ENCODE data around the gene MS4A6E. TPM values are rescaled to one million over a fixed set of nuclear protein-coding genes. Genes with fewer than 3 reads are reported as not detected.
"Not testable (repeated sequence)": the region's sequence is repeated elsewhere in the genome, so short reads cannot be mapped to it uniquely, and the experiment has no call there.

Gene MS4A6E
- total RNA-seq, 1 experiment from 2014 or later = not detected

GRCh38 chr11:60357771-60358170, 30.7 kb downstream of the MS4A6E start:
- Mint-ChIP-seq H3K27ac (ENCODE audit: unreplicated experiment) (no peak overlapping the region), H3K4me3 (ENCODE audit: low read depth, unreplicated experiment) (no peak overlapping the region), H3K9me3 (ENCODE audit: low read depth, unreplicated experiment) (no peaks in the 10 kb centered on the region), H3K27me3 (ENCODE audit: unreplicated experiment) (no peaks in the 10 kb centered on the region), H3K4me1 (ENCODE audit: low read depth, unreplicated experiment) (no peaks in the 10 kb centered on the region), H3K36me3 (ENCODE audit: insufficient read depth, unreplicated experiment) (no peaks in the 10 kb centered on the region)
- intact Hi-C loops (cut with micrococcal nuclease; ENCODE audit: unreplicated experiment) = no loop called here
- CTCF ChIA-PET = no interaction called here
- TF ChIP-seq CTCF (IDR thresholded peaks at IDR 0.05; ENCODE audit: unreplicated experiment) = no peak
- BruUV-seq (replicated peaks) = no TSS peak
- no peak for DNase-seq

- no peak for DNase-seq
- intact Hi-C loops (cut with micrococcal nuclease; ENCODE audit: unreplicated experiment) = no loop called here
- no TSS peak for BruUV-seq (replicated peaks)
- CTCF ChIA-PET = no interaction called here
- no peak overlapping the region for H3K4me3 Mint-ChIP-seq (ENCODE audit: low read depth, unreplicated experiment)
- H3K9me3 Mint-ChIP-seq (ENCODE audit: low read depth, unreplicated experiment) = no peaks in the 10 kb centered on the region
- no peak for TF ChIP-seq CTCF (IDR thresholded peaks at IDR 0.05; ENCODE audit: unreplicated experiment)
- H3K36me3 Mint-ChIP-seq (ENCODE audit: insufficient read depth, unreplicated experiment) = no peaks in the 10 kb centered on the region
- H3K27me3 Mint-ChIP-seq (ENCODE audit: unreplicated experiment) = peaks cover 23% of the 10 kb centered on the region
- no peak overlapping the region for H3K27ac Mint-ChIP-seq (ENCODE audit: unreplicated experiment)
- H3K4me1 Mint-ChIP-seq (ENCODE audit: low read depth, unreplicated experiment) = no peaks in the 10 kb centered on the region
Observed at GRCh38 chr11:60360621-60361020, 33.6 kb downstream of the MS4A6E start.

- BruUV-seq (replicated peaks) = no TSS peak
- H3K4me1 Mint-ChIP-seq (ENCODE audit: low read depth, unreplicated experiment) = no peaks in the 10 kb centered on the region
- peaks cover 23% of the 10 kb centered on the region for H3K27me3 Mint-ChIP-seq (ENCODE audit: unreplicated experiment)
- no peaks in the 10 kb centered on the region for H3K36me3 Mint-ChIP-seq (ENCODE audit: insufficient read depth, unreplicated experiment)
- intact Hi-C loops (cut with micrococcal nuclease; ENCODE audit: unreplicated experiment) = no loop called here
- H3K9me3 Mint-ChIP-seq (ENCODE audit: low read depth, unreplicated experiment) = no peaks in the 10 kb centered on the region
- CTCF ChIA-PET = interaction anchor here (1.9 kb wide), 1 partner anchor 257 kb away, joined by 13 read pairs; no protein-coding TSS in a partner anchor
- H3K4me3 Mint-ChIP-seq (ENCODE audit: low read depth, unreplicated experiment) = no peak overlapping the region
- no peak for DNase-seq
- TF ChIP-seq CTCF (IDR thresholded peaks at IDR 0.05; ENCODE audit: unreplicated experiment) = no peak
- H3K27ac Mint-ChIP-seq (ENCODE audit: unreplicated experiment) = no peak overlapping the region
Observed at GRCh38 chr11:60362241-60362640, 35.2 kb downstream of the MS4A6E start.

- intact Hi-C loops (cut with micrococcal nuclease; ENCODE audit: unreplicated experiment) = loop anchor here (1.0 kb wide), 2 partner anchors 122 to 254 kb away; no protein-coding TSS in a partner anchor
- peak; percentile 61 for DNase-seq
- H3K9me3 Mint-ChIP-seq (ENCODE audit: low read depth, unreplicated experiment) = no peaks in the 10 kb centered on the region
- peaks cover 23% of the 10 kb centered on the region for H3K27me3 Mint-ChIP-seq (ENCODE audit: unreplicated experiment)
- peak; percentile 57 for TF ChIP-seq CTCF (IDR thresholded peaks at IDR 0.05; ENCODE audit: unreplicated experiment)
- no peak overlapping the region for H3K4me3 Mint-ChIP-seq (ENCODE audit: low read depth, unreplicated experiment)
- no TSS peak for BruUV-seq (replicated peaks)
- CTCF ChIA-PET = interaction anchor here (0.6 to 1.9 kb wide), 11 partner anchors 19 to 255 kb away, joined by 3 to 13 read pairs (median 5); no protein-coding TSS in a partner anchor
- no peak overlapping the region for H3K27ac Mint-ChIP-seq (ENCODE audit: unreplicated experiment)
- H3K4me1 Mint-ChIP-seq (ENCODE audit: low read depth, unreplicated experiment) = no peaks in the 10 kb centered on the region
- no peaks in the 10 kb centered on the region for H3K36me3 Mint-ChIP-seq (ENCODE audit: insufficient read depth, unreplicated experiment)
Observed at GRCh38 chr11:60363542-60364470, 36.8 kb downstream of the MS4A6E start.

GRCh38 chr11:60366262-60366904, 39.3 kb downstream of the MS4A6E start:
- H3K36me3 Mint-ChIP-seq (ENCODE audit: insufficient read depth, unreplicated experiment); DNase-seq; intact Hi-C loops (cut with micrococcal nuclease; ENCODE audit: unreplicated experiment); H3K4me3 Mint-ChIP-seq (ENCODE audit: low read depth, unreplicated experiment); H3K27ac Mint-ChIP-seq (ENCODE audit: unreplicated experiment); H3K9me3 Mint-ChIP-seq (ENCODE audit: low read depth, unreplicated experiment); BruUV-seq (replicated peaks): not testable (repeated sequence)
- CTCF ChIA-PET = interaction anchor here (0.6 kb wide), 1 partner anchor 268 kb away, joined by 3 read pairs; no protein-coding TSS in a partner anchor
- Mint-ChIP-seq H3K27me3 (ENCODE audit: unreplicated experiment) (peaks cover 23% of the 10 kb centered on the region), H3K4me1 (ENCODE audit: low read depth, unreplicated experiment) (peaks cover 14% of the 10 kb centered on the region)
